ENCODE data around the gene SIGMAR1. TPM values are rescaled to one million over a fixed set of nuclear protein-coding genes. Genes with fewer than 3 reads are reported as not detected.
"Not testable (repeated sequence)": the region's sequence is repeated elsewhere in the genome, so short reads cannot be mapped to it uniquely, and the experiment has no call there.

The SIGMAR1 gene
- total RNA-seq, 2 donors from 2014 or later = 77.0 to 131 TPM

DNA sequence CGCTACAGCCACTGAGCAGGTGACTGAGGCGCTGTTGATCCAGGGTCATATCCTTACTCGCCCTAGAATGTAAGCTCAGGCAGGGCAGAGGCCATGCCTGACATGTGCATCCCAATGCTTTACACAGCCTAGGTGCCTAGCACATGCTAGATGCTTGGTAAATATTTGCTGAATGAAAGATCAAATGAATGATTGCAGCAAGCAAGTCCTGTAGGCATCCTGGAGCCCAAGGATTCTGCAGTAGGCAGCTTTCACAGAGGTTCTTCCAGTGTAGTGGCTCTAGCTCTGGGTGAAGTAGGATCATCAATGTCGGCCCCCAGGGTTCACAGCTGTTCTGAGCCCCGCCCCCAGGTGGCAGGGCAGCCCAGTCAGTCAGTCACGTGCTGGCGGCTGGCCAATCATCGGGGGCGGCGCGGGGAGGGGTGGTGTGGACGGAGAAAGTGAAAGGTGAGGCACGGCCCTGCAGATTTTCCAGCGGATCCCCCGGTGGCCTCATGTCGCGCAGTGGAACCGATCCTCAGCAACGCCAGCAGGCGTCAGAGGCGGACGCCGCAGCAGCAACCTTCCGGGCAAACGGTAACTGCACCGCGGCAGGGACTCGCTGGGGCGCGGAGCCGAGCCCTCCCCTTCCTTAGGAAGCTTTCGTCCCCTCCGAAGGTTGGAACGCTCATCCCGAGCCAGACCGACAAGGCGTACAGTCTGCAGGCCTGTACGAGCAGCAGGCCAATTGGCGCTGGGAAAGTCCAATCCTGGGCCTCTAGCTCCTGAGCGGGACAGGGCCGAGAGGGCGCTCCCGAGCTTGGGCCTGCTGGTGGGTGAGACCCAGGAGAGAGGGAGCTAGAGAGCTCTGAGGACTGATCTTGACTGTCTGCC is 8.9 kb upstream of the SIGMAR1 start, which contains the start of gene GALT:
Gene GALT (plus strand): TSS at position 465 of the 873 bp plus-strand sequence. CDS start 30 bp downstream, at position 495.
- H3K27ac ChIP-seq = peak within 1 kb of the TSS; percentile 79 to 80
- peak within 1 kb of the TSS; percentile 79 for H3K4me3 ChIP-seq
- TF ChIP-seq, protein P1, sequence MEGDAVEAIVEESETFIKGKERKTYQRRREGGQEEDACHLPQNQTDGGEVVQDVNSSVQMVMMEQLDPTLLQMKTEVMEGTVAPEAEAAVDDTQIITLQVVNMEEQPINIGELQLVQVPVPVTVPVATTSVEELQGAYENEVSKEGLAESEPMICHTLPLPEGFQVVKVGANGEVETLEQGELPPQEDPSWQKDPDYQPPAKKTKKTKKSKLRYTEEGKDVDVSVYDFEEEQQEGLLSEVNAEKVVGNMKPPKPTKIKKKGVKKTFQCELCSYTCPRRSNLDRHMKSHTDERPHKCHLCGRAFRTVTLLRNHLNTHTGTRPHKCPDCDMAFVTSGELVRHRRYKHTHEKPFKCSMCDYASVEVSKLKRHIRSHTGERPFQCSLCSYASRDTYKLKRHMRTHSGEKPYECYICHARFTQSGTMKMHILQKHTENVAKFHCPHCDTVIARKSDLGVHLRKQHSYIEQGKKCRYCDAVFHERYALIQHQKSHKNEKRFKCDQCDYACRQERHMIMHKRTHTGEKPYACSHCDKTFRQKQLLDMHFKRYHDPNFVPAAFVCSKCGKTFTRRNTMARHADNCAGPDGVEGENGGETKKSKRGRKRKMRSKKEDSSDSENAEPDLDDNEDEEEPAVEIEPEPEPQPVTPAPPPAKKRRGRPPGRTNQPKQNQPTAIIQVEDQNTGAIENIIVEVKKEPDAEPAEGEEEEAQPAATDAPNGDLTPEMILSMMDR (IDR thresholded peaks at IDR 0.05) = peak; percentile 23
- ATAC-seq (ENCODE audit: insufficient number of reproducible peaks, low FRiP score, low read depth) (peak; percentile 62), DNase-seq (ENCODE audit: low spot score) (peak; percentile 89)
- no peaks in the 10 kb centered on the region for H3K9me3 ChIP-seq
- peaks cover 16% of the 10 kb centered on the region for H3K36me3 ChIP-seq
- H3K27me3 ChIP-seq (replicated peaks; ENCODE audit: insufficient read depth) = no peaks in the 10 kb centered on the region
- H3K4me1 ChIP-seq (ENCODE audit: control insufficient read depth in 1 of 2, low read depth in 2 of 2) = peaks cover 16 to 35% of the 10 kb centered on the region in 2 donors

DNA sequence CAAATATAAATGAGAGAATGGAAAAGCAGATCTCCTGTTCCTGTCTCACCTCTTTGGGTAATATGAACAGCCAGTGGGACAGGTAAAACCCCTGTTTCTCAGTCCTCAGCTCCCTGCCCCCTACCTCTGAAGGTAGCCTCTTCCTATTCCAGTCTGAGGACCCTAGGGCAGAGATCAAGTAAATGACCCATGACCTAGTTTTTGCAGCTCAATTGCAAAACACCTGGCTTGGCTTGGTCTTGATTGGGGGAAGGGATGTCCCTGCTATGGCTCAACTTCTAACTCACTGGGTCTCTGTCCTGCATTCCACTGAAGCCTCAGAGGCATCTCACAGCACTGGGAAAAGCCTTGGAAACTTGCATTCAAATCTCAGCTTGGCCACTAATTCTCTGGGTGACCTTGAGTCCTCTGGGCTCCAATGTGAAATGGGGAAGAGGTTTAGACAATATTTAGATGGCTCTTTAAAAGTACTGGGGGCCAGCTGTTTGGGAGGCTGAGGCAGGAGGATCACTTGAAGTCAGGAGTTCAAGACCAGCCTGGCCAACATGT is 7.3 kb upstream of the SIGMAR1 start:
- Histone ChIP-seq H3K36me3 (peaks cover 15% of the 10 kb centered on the region), H3K4me1 (ENCODE audit: control insufficient read depth in 1 of 2, low read depth in 2 of 2) (peaks cover 12 to 26% of the 10 kb centered on the region in 2 donors), H3K9me3 (no peaks in the 10 kb centered on the region), H3K27me3 (replicated peaks; ENCODE audit: insufficient read depth) (no peaks in the 10 kb centered on the region), H3K27ac (no peak overlapping the region), H3K4me3 (no peak overlapping the region)
- TF ChIP-seq, protein P1 (IDR thresholded peaks at IDR 0.05) = no peak
- no peak for ATAC-seq (ENCODE audit: insufficient number of reproducible peaks, low FRiP score, low read depth)
- no peak for DNase-seq (ENCODE audit: low spot score)

DNA sequence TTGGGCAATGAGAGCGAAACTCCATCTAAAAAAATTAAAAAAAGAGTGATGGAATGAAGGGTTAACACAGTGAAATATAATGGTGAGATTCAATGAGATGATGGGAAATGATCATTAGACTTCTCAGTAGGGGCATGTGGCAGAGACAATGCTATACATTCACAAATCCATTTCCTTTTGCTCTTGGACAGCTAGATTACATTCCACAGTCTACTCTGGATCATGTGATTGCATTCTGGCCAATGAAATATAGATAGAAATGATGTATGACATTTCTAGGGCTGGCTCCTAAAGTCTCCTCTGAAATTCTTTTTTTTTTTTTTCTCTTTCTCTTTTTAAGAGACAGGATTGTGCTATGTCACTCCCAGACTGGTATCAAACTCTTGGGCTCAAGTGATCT is 5.1 kb upstream of the SIGMAR1 start:
- no peak for ATAC-seq (ENCODE audit: insufficient number of reproducible peaks, low FRiP score, low read depth)
- H3K4me3 ChIP-seq = no peak overlapping the region
- TF ChIP-seq, protein P1 (IDR thresholded peaks at IDR 0.05) = no peak
- DNase-seq (ENCODE audit: low spot score) = no peak
- no peak overlapping the region for H3K27ac ChIP-seq
- no peaks in the 10 kb centered on the region for H3K27me3 ChIP-seq (replicated peaks; ENCODE audit: insufficient read depth)
- no peaks in the 10 kb centered on the region for H3K36me3 ChIP-seq
- peaks cover 11 to 18% of the 10 kb centered on the region in 2 donors for H3K4me1 ChIP-seq (ENCODE audit: control insufficient read depth in 1 of 2, low read depth in 2 of 2)
- no peaks in the 10 kb centered on the region for H3K9me3 ChIP-seq

DNA sequence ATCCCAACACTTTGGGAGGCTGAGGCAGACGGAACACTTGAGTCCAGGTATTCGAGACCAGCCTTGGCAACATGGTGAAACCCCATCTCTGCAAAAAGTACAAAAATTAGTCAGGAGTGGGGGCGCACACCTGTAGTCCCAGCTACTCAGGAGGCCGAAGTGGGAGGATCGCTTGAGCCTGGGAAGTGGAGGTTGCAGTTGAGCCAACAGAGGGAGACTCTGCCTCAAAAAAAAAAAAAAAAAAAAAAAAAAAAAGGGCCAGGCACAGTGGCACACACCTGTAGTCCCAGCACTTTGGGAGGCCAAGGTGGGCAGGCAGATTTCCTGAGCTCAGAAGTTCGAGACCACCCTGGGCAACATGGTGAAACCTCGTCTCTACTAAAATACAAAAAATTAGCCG is 1.7 kb upstream of the SIGMAR1 start:
- not testable (repeated sequence) for DNase-seq (ENCODE audit: low spot score); H3K27me3 ChIP-seq (replicated peaks; ENCODE audit: insufficient read depth); H3K4me3 ChIP-seq; H3K27ac ChIP-seq; H3K36me3 ChIP-seq; ATAC-seq (ENCODE audit: insufficient number of reproducible peaks, low FRiP score, low read depth); H3K9me3 ChIP-seq
- peaks cover 11 to 27% of the 10 kb centered on the region in 2 donors for H3K4me1 ChIP-seq (ENCODE audit: control insufficient read depth in 1 of 2, low read depth in 2 of 2)

DNA sequence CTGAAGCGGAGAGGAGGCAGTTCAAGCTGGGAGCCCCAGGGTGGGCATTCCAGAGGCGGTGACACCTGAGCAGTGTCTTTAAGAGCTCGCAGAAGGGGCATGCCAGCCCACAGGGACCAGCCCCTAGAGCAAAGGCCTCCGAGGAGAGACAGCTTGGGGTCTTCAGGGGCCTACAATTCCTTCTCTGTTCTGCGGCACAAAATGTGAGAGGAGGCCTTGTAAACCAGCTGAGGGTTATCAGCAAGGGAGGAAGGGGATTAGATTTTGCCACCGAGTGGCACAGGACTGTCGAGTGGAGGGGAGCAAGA is 505 bp upstream of the SIGMAR1 start:
- ATAC-seq (ENCODE audit: insufficient number of reproducible peaks, low FRiP score, low read depth) = no peak
- H3K4me1 ChIP-seq (ENCODE audit: control insufficient read depth in 1 of 2, low read depth in 2 of 2) = peaks cover 11 to 30% of the 10 kb centered on the region in 2 donors
- H3K36me3 ChIP-seq = no peaks in the 10 kb centered on the region
- peak overlapping the region; percentile 79 for H3K4me3 ChIP-seq
- DNase-seq (ENCODE audit: low spot score) = no peak
- no peaks in the 10 kb centered on the region for H3K27me3 ChIP-seq (replicated peaks; ENCODE audit: insufficient read depth)
- peak overlapping the region; percentile 74 to 87 for H3K27ac ChIP-seq
- TF ChIP-seq, protein P1 (IDR thresholded peaks at IDR 0.05) = no peak
- H3K9me3 ChIP-seq = no peaks in the 10 kb centered on the region
